PC-9 (cell line): ENCODE measurements around the gene GADD45A. TPM values are rescaled to one million over a fixed set of nuclear protein-coding genes. Genes with fewer than 3 reads are reported as not detected.
A peak's percentile ranks its signal among the peaks of the same experiment; 100 is the strongest.

ENCODE experiments used
- BruUV-seq: library from RNA; stranded (reverse); fragments of 400-500 nt; replicated peaks from 2 replicates; lab custom pipeline; 2021; lab: Mats Ljungman, UMichigan
- CTCF ChIA-PET: fragments of 300-600 bp; sonication (Branson Sonifier 250); formaldehyde crosslinking; loops from one replicate; lab custom pipeline; 2022; ENCODE audit warnings: antibody characterized with exemption; lab: Charles Lee
- POLR2A ChIA-PET: fragments of 300-600 bp; sonication (Branson Sonifier 250); formaldehyde crosslinking; loops from one replicate; lab custom pipeline; 2022; ENCODE audit warnings: antibody characterized with exemption; ENCODE audit not compliant: unreplicated experiment; lab: Charles Lee
- DNase-seq, 2 experiments: peaks; one replicate each; pipeline versions ENCODE4 v3.0.0 to v3.0.0-alpha.2; 2015 to 2022; ENCODE audit warnings: mixed read lengths in 1 of 2
- H2AFZ ChIP-seq: fragments of 200-600 bp; sonication (generic); 2 replicates; pipeline ENCODE4 v1.8.1; 2017; ENCODE audit warnings: antibody characterized with exemption
- H3F3A ChIP-seq: fragments of 200-600 bp; sonication (generic); 2 replicates; pipeline ENCODE4 v1.8.1; 2017; ENCODE audit warnings: antibody characterized with exemption, mild to moderate bottlenecking, low read depth; ENCODE audit not compliant: insufficient read depth
- H3K27ac ChIP-seq: fragments of 200-600 bp; sonication (generic); 2 replicates; pipeline ENCODE4 v1.6.1; 2016; ENCODE audit warnings: mixed run types
- H3K27me3 ChIP-seq: fragments of 200-600 bp; sonication (generic); 2 replicates; pipeline ENCODE4 v1.6.1; 2016; ENCODE audit warnings: low read depth, mixed run types; ENCODE audit not compliant: insufficient read depth
- H3K36me3 ChIP-seq: fragments of 200-600 bp; sonication (generic); 2 replicates; pipeline ENCODE4 v1.6.1; 2016; ENCODE audit warnings: low read depth, mixed run types
- H3K4me1 ChIP-seq: fragments of 200-600 bp; sonication (generic); replicated peaks from 2 replicates; pipeline ENCODE4 v1.6.1; 2016; ENCODE audit warnings: mixed run types; ENCODE audit not compliant: insufficient read depth
- H3K4me2 ChIP-seq: fragments of 200-600 bp; sonication (generic); 2 replicates; pipeline ENCODE4 v1.6.1; 2017; ENCODE audit warnings: mixed run types
- H3K4me3 ChIP-seq: fragments of 200-600 bp; sonication (generic); 2 replicates; pipeline ENCODE4 v1.6.1; 2016; ENCODE audit warnings: mixed run types
- H3K79me2 ChIP-seq: fragments of 200-600 bp; sonication (generic); 2 replicates; pipeline ENCODE4 v1.6.1; 2017; ENCODE audit warnings: low read depth, mixed run types
- H3K9me2 ChIP-seq: fragments of 200-600 bp; sonication (generic); 2 replicates; pipeline ENCODE4 v1.8.1; 2017; ENCODE audit warnings: mild to moderate bottlenecking; ENCODE audit not compliant: insufficient read depth
- H3K9me3 ChIP-seq: fragments of 200-600 bp; sonication (generic); 2 replicates; pipeline ENCODE4 v1.8.1; 2016; ENCODE audit warnings: low read depth; ENCODE audit not compliant: insufficient read depth
- H4K20me1 ChIP-seq: fragments of 200-600 bp; sonication (generic); 2 replicates; pipeline ENCODE4 v1.8.1; 2017; ENCODE audit not compliant: insufficient read depth
- EZH2 ChIP-seq: fragments of 200-600 bp; sonication (generic); IDR thresholded peaks from 2 replicates; pipeline ENCODE4 v1.8.0; 2017; ENCODE audit warnings: antibody characterized with exemption, low read depth
- intact Hi-C: fragments of 100-400 bp; cut with micrococcal nuclease; formaldehyde crosslinking; loops from one replicate; pipeline ENCODE4 v1.10.0; 2022; ENCODE audit not compliant: unreplicated experiment
- total RNA-seq: library from RNA; stranded (reverse); gene quantifications from 2 replicates; pipeline ENCODE4 v1.2.3, GENCODE V29; 2021
- TF ChIP-seq, protein P1 (sequence below): fragments of 200-600 bp; sonication (generic); conservative IDR thresholded peaks from 2 replicates; pipeline ENCODE4 v1.6.1; 2017; ENCODE audit warnings: mixed run types, antibody characterized with exemption, mild to moderate bottlenecking, moderate library complexity

GADD45A gene
- total RNA-seq, 1 experiment from 2014 or later, result 63.6 TPM

- no peak overlapping the region for H3K4me3 ChIP-seq
- ChIA-PET POLR2A (interaction anchor here (0.6 to 0.7 kb wide), 3 partner anchors 15 to 45 kb away, joined by 3 to 16 read pairs (median 6); no protein-coding TSS in a partner anchor), CTCF (no interaction called here)
- H2AFZ ChIP-seq, result no peak overlapping the region
- no peaks in the 10 kb centered on the region for H3K79me2 ChIP-seq
- H3K4me2 ChIP-seq, result no peak overlapping the region
- DNase-seq, result peak in 1 of 2 experiments; percentile 25
- H3K9me2 ChIP-seq, result no peaks in the 10 kb centered on the region
- no peaks in the 10 kb centered on the region for H4K20me1 ChIP-seq
- no peak overlapping the region for H3K27ac ChIP-seq
- H3K9me3 ChIP-seq, result peaks cover 6% of the 10 kb centered on the region; the same call in 1 of the 2 replicates
- TF ChIP-seq, protein P1, sequence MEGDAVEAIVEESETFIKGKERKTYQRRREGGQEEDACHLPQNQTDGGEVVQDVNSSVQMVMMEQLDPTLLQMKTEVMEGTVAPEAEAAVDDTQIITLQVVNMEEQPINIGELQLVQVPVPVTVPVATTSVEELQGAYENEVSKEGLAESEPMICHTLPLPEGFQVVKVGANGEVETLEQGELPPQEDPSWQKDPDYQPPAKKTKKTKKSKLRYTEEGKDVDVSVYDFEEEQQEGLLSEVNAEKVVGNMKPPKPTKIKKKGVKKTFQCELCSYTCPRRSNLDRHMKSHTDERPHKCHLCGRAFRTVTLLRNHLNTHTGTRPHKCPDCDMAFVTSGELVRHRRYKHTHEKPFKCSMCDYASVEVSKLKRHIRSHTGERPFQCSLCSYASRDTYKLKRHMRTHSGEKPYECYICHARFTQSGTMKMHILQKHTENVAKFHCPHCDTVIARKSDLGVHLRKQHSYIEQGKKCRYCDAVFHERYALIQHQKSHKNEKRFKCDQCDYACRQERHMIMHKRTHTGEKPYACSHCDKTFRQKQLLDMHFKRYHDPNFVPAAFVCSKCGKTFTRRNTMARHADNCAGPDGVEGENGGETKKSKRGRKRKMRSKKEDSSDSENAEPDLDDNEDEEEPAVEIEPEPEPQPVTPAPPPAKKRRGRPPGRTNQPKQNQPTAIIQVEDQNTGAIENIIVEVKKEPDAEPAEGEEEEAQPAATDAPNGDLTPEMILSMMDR, result no peak
- no peak for TF ChIP-seq EZH2
- H3K36me3 ChIP-seq, result peaks cover 4% of the 10 kb centered on the region; the same call in 1 of the 2 replicates
- intact Hi-C loops, result no loop called here
- no peaks in the 10 kb centered on the region; the same call in 1 of the 2 replicates for H3F3A ChIP-seq
- no TSS peak for BruUV-seq
- peaks cover 10% of the 10 kb centered on the region for H3K4me1 ChIP-seq
- H3K27me3 ChIP-seq, result no peaks in the 10 kb centered on the region
Observed at GRCh38 chr1:67731322-67731721, 46.3 kb downstream of the GADD45A start.

DNA sequence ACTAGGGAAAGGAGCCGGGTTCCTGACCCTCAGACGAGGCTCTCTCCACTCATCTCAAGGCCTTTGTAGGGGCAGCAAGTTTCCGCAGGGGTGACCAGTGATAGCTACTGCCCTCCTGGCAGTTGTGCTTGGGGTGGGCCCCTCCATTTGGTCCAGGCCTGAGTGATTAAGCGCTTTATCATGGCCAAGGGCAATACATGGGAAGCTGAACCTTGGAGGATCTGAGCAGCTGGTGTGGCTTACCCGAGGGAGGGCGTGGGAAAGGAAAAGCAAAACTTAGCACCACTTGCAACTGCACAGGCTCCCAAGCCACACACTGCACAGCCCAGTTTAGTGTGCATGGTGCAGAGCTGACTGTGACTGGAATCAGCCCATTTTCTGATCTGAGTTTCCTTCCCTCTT is 47.8 kb downstream of the GADD45A start:
- Histone ChIP-seq H3K4me3 (no peak overlapping the region), H3K4me1 (peaks cover 9% of the 10 kb centered on the region), H2AFZ (no peak overlapping the region), H3K27ac (no peak overlapping the region), H3K36me3 (no peaks in the 10 kb centered on the region), H4K20me1 (no peaks in the 10 kb centered on the region), H3K27me3 (no peaks in the 10 kb centered on the region), H3K4me2 (no peak overlapping the region), H3K9me2 (no peaks in the 10 kb centered on the region), H3K79me2 (no peaks in the 10 kb centered on the region), H3F3A (no peaks in the 10 kb centered on the region; the same call in 1 of the 2 replicates), H3K9me3 (no peaks in the 10 kb centered on the region)
- DNase-seq, result no peak
- intact Hi-C loops, result no loop called here
- ChIA-PET CTCF (no interaction called here), POLR2A (no interaction called here)
- no TSS peak for BruUV-seq
- no peak for TF ChIP-seq EZH2
- TF ChIP-seq, protein P1, result no peak

DNA sequence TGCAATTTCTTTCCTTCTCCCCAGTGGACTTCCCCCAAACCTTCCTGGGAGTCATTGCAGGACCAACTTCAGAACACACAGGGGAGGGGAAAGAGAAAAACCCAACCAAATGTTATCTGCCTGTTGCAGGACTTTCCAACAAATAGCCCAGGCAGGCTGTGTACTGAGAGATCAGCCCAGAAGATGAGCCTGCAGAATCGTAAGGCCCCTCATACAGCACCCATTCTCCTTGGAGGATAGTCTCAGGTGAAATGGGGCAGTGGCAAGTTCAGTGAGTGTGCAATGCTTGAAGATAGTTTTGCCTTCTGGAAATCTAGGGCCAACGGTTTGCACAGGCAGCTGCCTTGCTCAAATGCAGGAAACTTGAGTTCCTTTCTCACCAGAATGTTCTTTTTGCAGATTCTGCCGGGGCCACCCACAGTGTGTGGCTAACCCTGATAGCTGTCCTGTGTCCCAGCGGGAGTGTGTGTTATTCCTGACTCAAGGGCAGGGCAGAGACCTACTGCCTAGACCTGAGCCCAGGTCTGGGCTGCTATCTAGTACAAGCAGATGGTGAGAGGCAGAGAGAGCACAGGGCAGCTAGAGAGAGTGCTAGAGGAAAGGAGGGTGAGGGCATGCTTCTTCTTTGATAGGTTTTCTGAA is 48.8 kb downstream of the GADD45A start:
- no peaks in the 10 kb centered on the region for H4K20me1 ChIP-seq
- H3K36me3 ChIP-seq, result no peaks in the 10 kb centered on the region
- peak in 1 of 2 experiments; percentile 24 for DNase-seq
- TF ChIP-seq, protein P1, result no peak
- no peak for TF ChIP-seq EZH2
- no peaks in the 10 kb centered on the region for H3K79me2 ChIP-seq
- ChIA-PET CTCF (no interaction called here), POLR2A (no interaction called here)
- no peaks in the 10 kb centered on the region for H3K9me3 ChIP-seq
- intact Hi-C loops, result no loop called here
- peaks cover 9% of the 10 kb centered on the region for H3K4me1 ChIP-seq
- no peak overlapping the region for H3K4me2 ChIP-seq
- no peak overlapping the region for H3K4me3 ChIP-seq
- H3F3A ChIP-seq, result no peaks in the 10 kb centered on the region; the same call in 1 of the 2 replicates
- no peaks in the 10 kb centered on the region for H3K27me3 ChIP-seq
- H2AFZ ChIP-seq, result no peak overlapping the region
- H3K27ac ChIP-seq, result no peak overlapping the region
- no peaks in the 10 kb centered on the region for H3K9me2 ChIP-seq
- no TSS peak for BruUV-seq
